Astrocyte of the cerebellum (primary cell): Measurements from ENCODE around the gene FAM72C.
"Not testable (repeated sequence)": the region's sequence is repeated elsewhere in the genome, so short reads cannot be mapped to it uniquely, and the experiment has no call there.

Source experiments
- DNase-seq: peaks from one replicate; pipeline ENCODE4 v3.0.0-alpha.2; 2011; ENCODE audit warnings: low read depth
- H3K4me3 ChIP-seq: 2 replicates; pipeline ENCODE4 v1.5.1; 2011; ENCODE audit warnings: mild to moderate bottlenecking, low read depth, low read length, moderate library complexity
- in situ Hi-C: cut with HindIII; loops from 2 replicates; pipeline ENCODE4 v1.10.0; 2017; ENCODE audit warnings: low sequenced_read_pairs

Gene FAM72C

GRCh38 chr1:143989427-143989712 lies 17.6 kb upstream of the FAM72C start:
- DNase-seq, H3K4me3 ChIP-seq, in situ Hi-C loops: not testable (repeated sequence)

GRCh38 chr1:143988602-143989426 lies 17.0 kb upstream of the FAM72C start:
- DNase-seq, H3K4me3 ChIP-seq, in situ Hi-C loops: not testable (repeated sequence)

GRCh38 chr1:143987868-143988267 lies 16.1 kb upstream of the FAM72C start:
- DNase-seq, in situ Hi-C loops, H3K4me3 ChIP-seq: not testable (repeated sequence)

- H3K4me3 ChIP-seq, in situ Hi-C loops, DNase-seq: not testable (repeated sequence)
Observed at GRCh38 chr1:143984721-143985473, 13.1 kb upstream of the FAM72C start.

- DNase-seq, in situ Hi-C loops: not testable (repeated sequence)
Observed at GRCh38 chr1:143974416-143974815, 2.6 kb upstream of the FAM72C start.

GRCh38 chr1:143973876-143974414 lies 2.2 kb upstream of the FAM72C start:
- in situ Hi-C loops, DNase-seq: not testable (repeated sequence)
- peak overlapping the region; percentile 40 for H3K4me3 ChIP-seq

More at GRCh38 chr1:143974416-143974815, 2.6 kb upstream of the FAM72C start:
- H3K4me3 ChIP-seq = peak overlapping the region; percentile 40

- DNase-seq, in situ Hi-C loops, H3K4me3 ChIP-seq: not testable (repeated sequence)
Observed at GRCh38 chr1:143972753-143973326, 1.1 kb upstream of the FAM72C start.

- DNase-seq, in situ Hi-C loops, H3K4me3 ChIP-seq: not testable (repeated sequence)
Observed at GRCh38 chr1:143965860-143966259, 5.9 kb downstream of the FAM72C start.

GRCh38 chr1:143964294-143964693 lies 7.5 kb downstream of the FAM72C start:
- DNase-seq, H3K4me3 ChIP-seq, in situ Hi-C loops: not testable (repeated sequence)

GRCh38 chr1:143955930-143956329 lies 15.9 kb downstream of the FAM72C start:
- in situ Hi-C loops, H3K4me3 ChIP-seq, DNase-seq: not testable (repeated sequence)

GRCh38 chr1:143952913-143953312 lies 18.9 kb downstream of the FAM72C start:
- H3K4me3 ChIP-seq, in situ Hi-C loops, DNase-seq: not testable (repeated sequence)

- in situ Hi-C loops, DNase-seq: not testable (repeated sequence)
Observed at GRCh38 chr1:143951485-143952391, 20.0 kb downstream of the FAM72C start.

GRCh38 chr1:143947749-143948148 lies 24.0 kb downstream of the FAM72C start:
- in situ Hi-C loops, H3K4me3 ChIP-seq, DNase-seq: not testable (repeated sequence)

More at GRCh38 chr1:143951485-143952391, 20.0 kb downstream of the FAM72C start:
- H3K4me3 ChIP-seq = not testable (repeated sequence)

GRCh38 chr1:143945253-143945652 lies 26.5 kb downstream of the FAM72C start:
- H3K4me3 ChIP-seq, DNase-seq, in situ Hi-C loops: not testable (repeated sequence)

- DNase-seq, H3K4me3 ChIP-seq, in situ Hi-C loops: not testable (repeated sequence)
Observed at GRCh38 chr1:143944576-143945240, 27.1 kb downstream of the FAM72C start.

GRCh38 chr1:143943319-143943978 lies 28.3 kb downstream of the FAM72C start:
- H3K4me3 ChIP-seq, in situ Hi-C loops, DNase-seq: not testable (repeated sequence)
